Psoas muscle (tissue), 8 donors: ENCODE measurements around the gene MGLL. TPM values are rescaled to one million over a fixed set of nuclear protein-coding genes. Genes with fewer than 3 reads are reported as not detected.

Experiments used
- ATAC-seq, 4 donors: fragments of 200-7000 bp; cut with Tn5 transposase; one replicate each; pipeline ENCODE4 v1.9.1; 2020; ENCODE audit warnings: moderate library complexity in 3 of 4, mild to moderate bottlenecking in 2 of 4
- DNase-seq, 2 donors: peaks; one replicate each; pipeline ENCODE4 v3.0.0-alpha.2; 2020
- H3K27ac ChIP-seq: fragments of 200-600 bp; one replicate; pipeline ENCODE4 v1.8.0; 2022
- H3K27me3 ChIP-seq, 3 donors: fragments of 200-600 bp in 1 of 3; one replicate each; pipeline versions ENCODE4 v1.6.1 to v1.8.0; 2013 to 2022; ENCODE audit warnings: low read length in 2 of 3, mild to moderate bottlenecking in 2 of 3, moderate library complexity in 1 of 3; ENCODE audit not compliant: insufficient read depth in 3 of 3
- H3K36me3 ChIP-seq, 2 donors: fragments of 200-600 bp in 1 of 2; one replicate each; pipeline versions ENCODE4 v1.6.1 to v1.8.0; 2013 to 2022; ENCODE audit warnings: low read depth in 1 of 2, mild to moderate bottlenecking in 1 of 2, moderate library complexity in 1 of 2; ENCODE audit not compliant: insufficient read depth in 1 of 2
- H3K4me1 ChIP-seq: fragments of 200-600 bp; one replicate; pipeline ENCODE4 v1.8.0; 2022
- H3K4me3 ChIP-seq: fragments of 200-600 bp; one replicate; pipeline ENCODE4 v1.8.0; 2022; ENCODE audit warnings: mild to moderate bottlenecking
- H3K9me3 ChIP-seq: fragments of 200-600 bp; one replicate; pipeline ENCODE4 v1.8.0; 2022
- CTCF ChIP-seq: fragments of 200-600 bp; IDR thresholded peaks from one replicate; pipeline ENCODE4 v1.8.0; 2022; ENCODE audit warnings: antibody characterized with exemption
- WGBS, 3 donors: extraction: QIAGEN DNeasy Blood & Tissue Kit; methylation state at CpG; one replicate each; pipeline versions ENCODE4 v1.1.6 to v1.1.7; 2013; 5-methylcytosine and 5-hydroxymethylcytosine counted together
- intact Hi-C, 2 donors: fragments of 100-400 bp; cut with DNase I; formaldehyde crosslinking; loops; one replicate each; pipeline versions ENCODE4 v1.11.0 to v1.14.2; 2022
- polyA plus RNA-seq, 3 donors: library from polyadenylated mRNA; stranded (reverse); fragments of 200-250 nt; gene quantifications; one replicate each; pipeline ENCODE4 v1.2.3, GENCODE V29; 2013
- total RNA-seq, 4 donors: library from RNA; stranded (reverse); fragmentation: NEBNext Ultra II Directional in 2 of 4; extraction: Animal tissue kit (Norgen Biotek cat#: 25700) in 2 of 4; gene quantifications; one replicate each; pipeline versions ENCODE4 v1.2.1 to v1.2.4, GENCODE V29; 2021 to 2023
- donor health status: healthy with polysubstance abuse.
- donor health status: DM: no; HTN: no; CAD: no; lungs with moderate emphysema.
- donor health status: Bipolar disorder and iron deficiency.
- donor health status: healthy.
- donor health status: DM: yes; HTN: yes; CAD: no.
- donor health status: DM: no; HTN: no; CAD: no.
- donor health status: DM: no; HTN: no; CAD: no.
- donor health status: DM: yes; HTN: yes; CAD: no.

Gene MGLL
- total and polyA plus RNA-seq, 7 donors = 32.8 to 85.6 (median 63.0) TPM

GRCh38 chr3:127691974-127692373 lies 130.3 kb downstream of the MGLL start:
- DNase-seq = peak; percentile 6 to 32
- peaks cover 28% of the 10 kb centered on the region for H3K4me1 ChIP-seq

GRCh38 chr3:127691489-127691888 lies 130.8 kb downstream of the MGLL start:
- no peak overlapping the region for H3K4me3 ChIP-seq
- H3K27me3 ChIP-seq = no peaks in the 10 kb centered on the region
- TF ChIP-seq CTCF = no peak
- no peak for ATAC-seq
- H3K4me1 ChIP-seq = peaks cover 24% of the 10 kb centered on the region
- intact Hi-C loops = loop anchor here (5.0 kb wide), 2 partner anchors 39 to 114 kb away; no protein-coding TSS in a partner anchor
- H3K9me3 ChIP-seq = no peaks in the 10 kb centered on the region
- peak overlapping the region; percentile 54 for H3K27ac ChIP-seq
- WGBS, 3 donors = 83 to 87% (median 87%) methylated on average over 8 of the region's 8 CpGs
- DNase-seq = peak; percentile 11 to 42
- peaks cover 4 to 33% of the 10 kb centered on the region in 2 donors for H3K36me3 ChIP-seq

More at GRCh38 chr3:127691974-127692373, 130.3 kb downstream of the MGLL start:
- ATAC-seq = no peak
- Histone ChIP-seq H3K9me3 (no peaks in the 10 kb centered on the region), H3K27ac (no peak overlapping the region), H3K27me3 (no peaks in the 10 kb centered on the region), H3K4me3 (no peak overlapping the region), H3K36me3 (peaks cover 4 to 33% of the 10 kb centered on the region in 2 donors)
- intact Hi-C loops = loop anchor here (2.0 to 5.0 kb wide), 3 partner anchors 39 to 115 kb away; no protein-coding TSS in a partner anchor
- 84 to 88% (median 84%) methylated on average over 6 of the region's 6 CpGs for WGBS, 3 donors
- TF ChIP-seq CTCF = no peak

DNA sequence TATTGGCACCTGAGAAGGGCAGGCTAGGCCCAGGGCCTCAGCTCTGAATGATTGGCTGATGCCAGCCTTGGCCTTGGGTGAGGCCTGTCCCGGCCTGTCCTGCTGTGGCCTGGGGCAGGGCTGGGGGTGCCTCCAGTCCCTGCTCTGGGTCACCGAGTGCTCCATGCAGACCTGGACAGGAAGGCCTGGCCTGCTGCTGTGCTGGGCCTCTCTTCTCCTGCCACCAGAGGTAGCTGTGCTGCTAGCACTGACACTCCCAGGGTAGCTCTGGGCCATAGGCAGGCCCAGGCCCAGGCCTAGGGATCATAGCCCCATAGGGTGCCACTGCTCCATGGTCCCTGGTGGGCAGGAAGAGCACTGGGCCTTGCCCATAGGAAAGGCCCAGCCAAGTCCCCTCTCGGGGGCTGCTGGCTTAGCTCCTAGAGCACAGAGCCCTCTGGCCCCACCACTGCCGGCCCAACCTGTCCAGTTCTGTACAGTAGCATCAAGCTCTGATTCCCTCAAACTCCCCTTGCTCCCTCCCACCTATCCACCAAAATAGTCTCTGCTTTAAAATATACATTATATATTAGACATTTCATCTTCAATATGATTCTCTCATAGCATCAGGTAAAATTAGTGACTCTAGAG lies 131.4 kb downstream of the MGLL start:
- Histone ChIP-seq H3K36me3 (peaks cover 4 to 33% of the 10 kb centered on the region in 2 donors), H3K27ac (peak overlapping the region; percentile 54), H3K9me3 (no peaks in the 10 kb centered on the region), H3K4me1 (peaks cover 22% of the 10 kb centered on the region), H3K27me3 (no peaks in the 10 kb centered on the region), H3K4me3 (no peak overlapping the region)
- intact Hi-C loops = loop anchor here (5.0 kb wide), 2 partner anchors 39 to 114 kb away; no protein-coding TSS in a partner anchor
- 53 to 89% (median 62%) methylated on average over 4 of the region's 4 CpGs for WGBS, 3 donors
- TF ChIP-seq CTCF = peak; percentile 38
- ATAC-seq (peak in 1 of 4 donors; percentile 43), DNase-seq (peak; percentile 38 to 61)

- Histone ChIP-seq H3K27me3 (no peaks in the 10 kb centered on the region), H3K9me3 (no peaks in the 10 kb centered on the region), H3K27ac (peak overlapping the region; percentile 54), H3K4me1 (peaks cover 22% of the 10 kb centered on the region), H3K36me3 (peaks cover 4 to 33% of the 10 kb centered on the region in 2 donors), H3K4me3 (no peak overlapping the region)
- ATAC-seq (no peak), DNase-seq (peak in 1 of 2 donors; percentile 33)
- intact Hi-C loops = loop anchor here (5.0 kb wide), 2 partner anchors 38 to 113 kb away; no protein-coding TSS in a partner anchor
- no peak for TF ChIP-seq CTCF
- WGBS, 3 donors = 62 to 63% (median 62%) methylated on average over 4 of the region's 4 CpGs
Observed at GRCh38 chr3:127690106-127690505, 132.2 kb downstream of the MGLL start.
